Ovary (tissue), 9 donors: ENCODE results near the gene HYOU1. TPM values are rescaled to one million over a fixed set of nuclear protein-coding genes. Genes with fewer than 3 reads are reported as not detected.

ENCODE experiments used
- DNase-seq, 5 donors: peaks; one replicate each; pipeline ENCODE4 v3.0.0-alpha.2; 2019 to 2020
- H3K27ac ChIP-seq, 2 donors: fragments of 200-600 bp; one replicate each; pipeline versions ENCODE4 v1.5.1 to v1.8.0; 2019 to 2022
- H3K27me3 ChIP-seq: fragments of 200-600 bp; one replicate; pipeline ENCODE4 v1.8.0; 2022
- H3K36me3 ChIP-seq: fragments of 200-600 bp; sonication (generic); one replicate; pipeline ENCODE4 v1.5.1; 2019
- H3K4me1 ChIP-seq: one replicate; pipeline ENCODE4 v1.8.1; 2013; ENCODE audit warnings: mild to moderate bottlenecking, moderate library complexity; ENCODE audit not compliant: insufficient read depth
- H3K4me3 ChIP-seq: fragments of 200-600 bp; sonication (generic); one replicate; pipeline ENCODE4 v1.5.1; 2017
- H3K9me3 ChIP-seq, 2 donors: fragments of 200-600 bp in 1 of 2; sonication (generic) in 1 of 2; one replicate each; pipeline versions ENCODE4 v1.5.1 to v1.8.1; 2013 to 2019; ENCODE audit warnings: mild to moderate bottlenecking in 1 of 2, moderate library complexity in 1 of 2
- EP300 ChIP-seq: sonication (generic); formaldehyde crosslinking; IDR thresholded peaks from one replicate; pipeline ENCODE4 v1.6.1; 2017; ENCODE audit warnings: antibody characterized with exemption
- POLR2A ChIP-seq: fragments of 450-650 bp; IDR thresholded peaks from one replicate; pipeline ENCODE4 v1.6.1; 2017; ENCODE audit warnings: antibody characterized with exemption, mild to moderate bottlenecking, moderate library complexity
- WGBS, 3 donors: extraction: QIAGEN DNeasy Blood & Tissue Kit in 1 of 3; methylation state at CpG; one replicate each; pipeline versions ENCODE4 v1.1.5 to v1.1.7; 2013 to 2017; 5-methylcytosine and 5-hydroxymethylcytosine counted together
- intact Hi-C, 4 donors: fragments of 100-400 bp; cut with DNase I; formaldehyde crosslinking; loops; one replicate each; pipeline versions ENCODE4 v1.11.0 to v1.15.1; 2022 to 2023
- polyA plus RNA-seq, 2 donors: library from polyadenylated mRNA; stranded (reverse); fragments of 200-250 nt in 1 of 2; fragments of 350-450 nt in 1 of 2; fragmentation: Illumina TruSeq in 1 of 2; extraction: RNeasy Lipid Tissue Mini Kit (QIAGEN cat#74804) in 1 of 2; gene quantifications; one replicate each; pipeline ENCODE4 v1.2.3, GENCODE V29; 2013 to 2014
- total RNA-seq, 7 donors: library from RNA; depleted of rRNA in 2 of 7; stranded (reverse); fragments of >200 nt in 2 of 7; fragmentation: NEBNext Ultra II Directional in 3 of 7; extraction: Animal tissue kit (Norgen Biotek cat#: 25700) in 3 of 7; gene quantifications; one replicate each; pipeline versions ENCODE4 v1.1.0 to v1.2.4, GENCODE V29; 2016 to 2023
- TF ChIP-seq, protein P1 (sequence below), 3 donors: fragments of 450-650 bp in 2 of 3; fragments of 200-600 bp in 1 of 3; IDR thresholded peaks; one replicate each; pipeline versions ENCODE4 v1.5.1 to v1.8.0; 2016 to 2022; ENCODE audit warnings: antibody characterized with exemption in 3 of 3, mild to moderate bottlenecking in 1 of 3
- donor health status: DM: no; HTN: no; CAD: no; lungs with moderate emphysema.
- donor health status: DM: no; HTN: no; CAD: no.
- donor health status: Bipolar disorder and iron deficiency.
- donor health status: DM: yes; HTN: yes; CAD: no.
- donor health status: DM: no; HTN: no; CAD: no.
- donor health status: DM: yes; HTN: yes; CAD: no.

The HYOU1 gene
- total and polyA plus RNA-seq, 9 donors: 26.5 to 156 (median 69.7) TPM

DNA sequence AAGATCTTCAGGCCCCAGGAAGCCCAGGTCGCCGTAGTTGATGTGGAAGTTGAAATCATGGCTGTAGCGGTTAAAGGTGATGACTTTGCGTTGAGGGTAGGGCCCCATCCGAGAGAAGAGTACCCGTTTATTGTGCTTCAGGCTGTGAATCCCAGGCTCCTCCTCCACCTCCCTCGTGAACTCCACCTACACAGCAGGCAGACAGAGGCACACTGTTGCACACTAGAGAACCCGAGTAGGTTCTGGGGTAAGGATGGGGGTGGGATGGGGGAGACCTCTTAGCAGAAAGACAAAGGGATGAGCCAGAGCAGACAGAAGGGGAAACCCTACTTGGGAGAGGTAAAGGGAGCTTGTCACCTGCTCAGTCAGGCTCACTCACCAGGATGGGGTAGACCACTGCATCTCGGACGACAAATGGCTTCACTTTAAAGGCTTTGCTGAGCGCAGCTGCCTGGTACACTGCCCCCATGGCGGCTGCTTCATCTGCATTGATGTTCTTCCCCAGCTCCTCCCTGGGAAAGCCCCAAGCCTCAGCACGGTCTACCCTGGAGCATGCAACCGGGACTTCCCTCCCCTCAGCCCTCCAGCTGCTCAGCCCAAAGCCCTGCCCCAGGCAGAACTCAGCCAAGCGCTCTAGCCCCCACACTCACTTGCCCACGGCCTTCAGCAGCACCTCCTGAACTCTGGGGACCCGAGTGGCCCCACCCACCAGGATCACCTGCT, 5.4 kb downstream of the HYOU1 start:
- 80 to 83% (median 82%) methylated on average over 17 of the region's 17 CpGs for WGBS, 3 donors
- TF ChIP-seq, protein P1, sequence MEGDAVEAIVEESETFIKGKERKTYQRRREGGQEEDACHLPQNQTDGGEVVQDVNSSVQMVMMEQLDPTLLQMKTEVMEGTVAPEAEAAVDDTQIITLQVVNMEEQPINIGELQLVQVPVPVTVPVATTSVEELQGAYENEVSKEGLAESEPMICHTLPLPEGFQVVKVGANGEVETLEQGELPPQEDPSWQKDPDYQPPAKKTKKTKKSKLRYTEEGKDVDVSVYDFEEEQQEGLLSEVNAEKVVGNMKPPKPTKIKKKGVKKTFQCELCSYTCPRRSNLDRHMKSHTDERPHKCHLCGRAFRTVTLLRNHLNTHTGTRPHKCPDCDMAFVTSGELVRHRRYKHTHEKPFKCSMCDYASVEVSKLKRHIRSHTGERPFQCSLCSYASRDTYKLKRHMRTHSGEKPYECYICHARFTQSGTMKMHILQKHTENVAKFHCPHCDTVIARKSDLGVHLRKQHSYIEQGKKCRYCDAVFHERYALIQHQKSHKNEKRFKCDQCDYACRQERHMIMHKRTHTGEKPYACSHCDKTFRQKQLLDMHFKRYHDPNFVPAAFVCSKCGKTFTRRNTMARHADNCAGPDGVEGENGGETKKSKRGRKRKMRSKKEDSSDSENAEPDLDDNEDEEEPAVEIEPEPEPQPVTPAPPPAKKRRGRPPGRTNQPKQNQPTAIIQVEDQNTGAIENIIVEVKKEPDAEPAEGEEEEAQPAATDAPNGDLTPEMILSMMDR (IDR thresholded peaks at IDR 0.05): no peak
- TF ChIP-seq POLR2A (no peak), EP300 (no peak)
- no peak for DNase-seq
- H3K36me3 ChIP-seq: no peaks in the 10 kb centered on the region
- H3K27me3 ChIP-seq: no peaks in the 10 kb centered on the region
- H3K4me3 ChIP-seq: no peak overlapping the region
- intact Hi-C loops: no loop called here
- H3K4me1 ChIP-seq: peaks cover 4% of the 10 kb centered on the region
- no peak overlapping the region for H3K27ac ChIP-seq
- H3K9me3 ChIP-seq: no peaks in the 10 kb centered on the region

DNA sequence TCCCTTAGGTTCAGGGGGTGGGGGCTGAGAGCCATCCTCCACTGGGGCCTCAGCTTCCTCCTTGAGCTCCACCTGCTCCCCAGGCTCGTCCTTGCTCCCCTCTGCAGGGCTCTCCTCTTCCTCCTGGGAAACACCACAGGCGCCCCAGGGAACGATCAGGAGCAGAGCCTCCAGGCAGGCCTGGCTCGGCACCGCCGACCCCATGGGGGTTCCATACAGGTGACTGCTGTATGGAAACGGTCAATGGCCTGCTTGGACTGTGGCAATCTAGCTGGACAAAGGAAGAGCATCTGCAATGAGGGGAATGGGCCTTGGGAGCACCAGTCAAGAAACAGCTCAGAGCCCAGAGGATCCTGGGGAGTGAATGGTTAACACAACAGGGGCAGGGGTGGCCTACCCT, 7.9 kb downstream of the HYOU1 start:
- Histone ChIP-seq H3K4me3 (no peak overlapping the region), H3K27ac (no peak overlapping the region), H3K36me3 (no peaks in the 10 kb centered on the region), H3K4me1 (no peaks in the 10 kb centered on the region), H3K9me3 (no peaks in the 10 kb centered on the region), H3K27me3 (no peaks in the 10 kb centered on the region)
- TF ChIP-seq EP300: no peak
- TF ChIP-seq, protein P1 (IDR thresholded peaks at IDR 0.05): no peak
- no peak for TF ChIP-seq POLR2A
- intact Hi-C loops: no loop called here
- DNase-seq: no peak
- 90% methylated on average over 7 of the region's 7 CpGs for WGBS, 3 donors

- 91 to 92% (median 92%) methylated on average over 9 of the region's 9 CpGs for WGBS, 3 donors
- H3K27ac ChIP-seq: no peak overlapping the region
- no peaks in the 10 kb centered on the region for H3K36me3 ChIP-seq
- TF ChIP-seq, protein P1 (IDR thresholded peaks at IDR 0.05): no peak
- no peak for TF ChIP-seq POLR2A
- no peak for TF ChIP-seq EP300
- H3K4me1 ChIP-seq: no peaks in the 10 kb centered on the region
- no peaks in the 10 kb centered on the region for H3K27me3 ChIP-seq
- intact Hi-C loops: no loop called here
- DNase-seq: no peak
- no peak overlapping the region for H3K4me3 ChIP-seq
- no peaks in the 10 kb centered on the region for H3K9me3 ChIP-seq
Observed at GRCh38 chr11:119048644-119049043, 8.4 kb downstream of the HYOU1 start.

DNA sequence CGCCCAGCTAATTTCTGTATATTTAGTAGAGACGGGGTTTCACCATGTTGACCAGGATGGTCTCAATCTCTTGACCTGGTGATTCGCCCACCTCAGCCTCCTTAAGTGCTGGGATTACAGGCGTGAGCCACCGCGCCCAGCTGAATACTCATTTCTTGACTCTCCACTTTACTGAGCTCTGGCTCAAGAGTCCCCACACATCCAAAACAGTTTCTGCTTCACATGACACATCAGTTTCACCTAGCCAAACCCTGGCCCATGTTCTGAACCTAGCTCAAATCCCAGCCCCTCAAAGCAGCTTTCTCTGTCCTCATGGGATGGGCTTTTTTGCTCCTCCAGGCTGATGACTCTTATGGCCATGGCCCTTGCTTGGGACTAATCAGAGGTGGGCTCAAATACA, 9.8 kb downstream of the HYOU1 start:
- Histone ChIP-seq H3K9me3 (no peaks in the 10 kb centered on the region), H3K4me3 (no peak overlapping the region), H3K27ac (no peak overlapping the region), H3K27me3 (no peaks in the 10 kb centered on the region), H3K36me3 (no peaks in the 10 kb centered on the region), H3K4me1 (no peaks in the 10 kb centered on the region)
- no peak for DNase-seq
- intact Hi-C loops: no loop called here
- TF ChIP-seq EP300: no peak
- TF ChIP-seq, protein P1 (IDR thresholded peaks at IDR 0.05): no peak
- TF ChIP-seq POLR2A: no peak
- WGBS, 3 donors: 94 to 98% (median 97%) methylated on average over 6 of the region's 6 CpGs
